Liver (tissue), 9 donors: Measurements from ENCODE around the gene B3GALNT2. TPM values are rescaled to one million over a fixed set of nuclear protein-coding genes. Genes with fewer than 3 reads are reported as not detected.

Experiments
- DNase-seq: peaks from one replicate; pipeline ENCODE4 v3.0.0-alpha.2; 2017; ENCODE audit warnings: low spot score
- H3K27ac ChIP-seq, 2 donors: one replicate each; pipeline ENCODE4 v1.7.0; 2013; ENCODE audit warnings: inconsistent platforms in 2 of 2, low read length in 2 of 2, control low read depth in 1 of 2, low read depth in 1 of 2, mild to moderate bottlenecking in 1 of 2
- H3K27me3 ChIP-seq, 4 donors: one replicate each; pipeline versions ENCODE4 v1.6.1 to v1.7.0; 2013; ENCODE audit warnings: low read length in 3 of 4, inconsistent platforms in 1 of 4, mild to moderate bottlenecking in 1 of 4, moderate library complexity in 1 of 4; ENCODE audit not compliant: control insufficient read depth in 4 of 4, insufficient read depth in 4 of 4
- H3K36me3 ChIP-seq, 4 donors: one replicate each; pipeline versions ENCODE4 v1.6.1 to v1.7.0; 2013; ENCODE audit warnings: low read length in 3 of 4, mild to moderate bottlenecking in 3 of 4, low read depth in 1 of 4, moderate library complexity in 1 of 4; ENCODE audit not compliant: control insufficient read depth in 4 of 4, insufficient read depth in 3 of 4
- H3K4me1 ChIP-seq, 4 donors: one replicate each; pipeline versions ENCODE4 v1.6.1 to v1.7.0; 2013; ENCODE audit warnings: low read length in 3 of 4, mild to moderate bottlenecking in 3 of 4, moderate library complexity in 1 of 4; ENCODE audit not compliant: control insufficient read depth in 4 of 4, insufficient read depth in 4 of 4
- H3K4me3 ChIP-seq, 3 donors: one replicate each; pipeline versions ENCODE4 v1.6.1 to v1.7.0; 2013; ENCODE audit warnings: low read length in 3 of 3, control low read depth in 1 of 3, low read depth in 1 of 3, mild to moderate bottlenecking in 1 of 3
- H3K9ac ChIP-seq, 2 donors: one replicate each; pipeline ENCODE4 v1.7.0; 2013; ENCODE audit warnings: low read length in 2 of 2, mild to moderate bottlenecking in 2 of 2, moderate library complexity in 2 of 2, control low read depth in 1 of 2, low read depth in 1 of 2
- H3K9me3 ChIP-seq, 4 donors: one replicate each; pipeline versions ENCODE4 v1.6.1 to v1.7.0; 2013; ENCODE audit warnings: low read length in 3 of 4; ENCODE audit not compliant: control insufficient read depth in 4 of 4
- EGR1 ChIP-seq, 2 donors: IDR thresholded peaks; 2 replicates each; pipeline ENCODE4 v1.6.1; 2016 to 2018; ENCODE audit warnings: antibody characterized with exemption in 2 of 2, low read depth in 2 of 2
- FOXA1 ChIP-seq: IDR thresholded peaks from 2 replicates; pipeline ENCODE4 v1.6.1; 2016; ENCODE audit warnings: antibody characterized with exemption
- FOXA2 ChIP-seq: IDR thresholded peaks from 2 replicates; pipeline ENCODE4 v1.6.1; 2016; ENCODE audit warnings: antibody characterized with exemption
- GABPA ChIP-seq, 2 donors: IDR thresholded peaks in 1 of 2; conservative IDR thresholded peaks in 1 of 2; 2 replicates each; pipeline ENCODE4 v1.6.1; 2016; ENCODE audit warnings: antibody characterized with exemption in 2 of 2, mild to moderate bottlenecking in 1 of 2, moderate library complexity in 1 of 2
- HNF4A ChIP-seq, 2 donors: conservative IDR thresholded peaks; 2 replicates each; pipeline ENCODE4 v1.6.1; 2016; ENCODE audit warnings: antibody characterized with exemption in 2 of 2, mild to moderate bottlenecking in 2 of 2
- HNF4G ChIP-seq: IDR thresholded peaks from 2 replicates; pipeline ENCODE4 v1.6.1; 2016; ENCODE audit warnings: antibody characterized with exemption
- JUND ChIP-seq, 2 donors: IDR thresholded peaks; 2 replicates each; pipeline ENCODE4 v1.6.1; 2016; ENCODE audit warnings: antibody characterized with exemption in 2 of 2
- NR2F2 ChIP-seq: IDR thresholded peaks from 2 replicates; pipeline ENCODE4 v1.6.1; 2016; ENCODE audit warnings: antibody characterized with exemption
- RAD21 ChIP-seq, 2 donors: IDR thresholded peaks; 2 replicates each; pipeline ENCODE4 v1.6.1; 2016; ENCODE audit warnings: antibody characterized with exemption in 2 of 2, mild to moderate bottlenecking in 2 of 2
- RXRA ChIP-seq, 2 donors: IDR thresholded peaks; 2 replicates each; pipeline ENCODE4 v1.6.1; 2017 to 2018; ENCODE audit warnings: antibody characterized with exemption in 2 of 2, mild to moderate bottlenecking in 1 of 2
- SP1 ChIP-seq: IDR thresholded peaks from 2 replicates; pipeline ENCODE4 v1.6.1; 2018; ENCODE audit warnings: antibody characterized with exemption, mild to moderate bottlenecking
- TAF1 ChIP-seq: conservative IDR thresholded peaks from 2 replicates; pipeline ENCODE4 v1.6.1; 2016; ENCODE audit warnings: antibody characterized with exemption, mild to moderate bottlenecking
- YY1 ChIP-seq: IDR thresholded peaks from 2 replicates; pipeline ENCODE4 v1.6.1; 2016; ENCODE audit warnings: antibody characterized with exemption, mild to moderate bottlenecking
- WGBS: extraction: QIAGEN DNeasy Blood & Tissue Kit; methylation state at CpG from one replicate; pipeline ENCODE4 v1.1.7; 2013; 5-methylcytosine and 5-hydroxymethylcytosine counted together
- polyA plus RNA-seq, 2 donors: library from polyadenylated mRNA; stranded (reverse) in 1 of 2; unstranded in 1 of 2; fragments of 200-250 nt in 1 of 2; fragments of >200 nt in 1 of 2; fragmentation: Nextera tagmentation in 1 of 2; extraction: Ambion mirVana in 1 of 2; gene quantifications; one replicate each; pipeline versions ENCODE4 v1.2.1 to v1.2.3, GENCODE V29; 2013 to 2015
- total RNA-seq, 2 donors: library from RNA; depleted of rRNA; stranded (reverse); fragments of >200 nt; gene quantifications; one replicate each; pipeline ENCODE4 v1.2.3, GENCODE V29; 2014
- TF ChIP-seq, protein P1 (sequence below): IDR thresholded peaks from 2 replicates; pipeline ENCODE4 v1.6.1; 2016; ENCODE audit warnings: antibody characterized with exemption
- TF ChIP-seq, protein P2 (sequence below): IDR thresholded peaks from 2 replicates; pipeline ENCODE4 v1.6.1; 2016; ENCODE audit warnings: antibody characterized with exemption
- TF ChIP-seq, protein P3 (sequence below): IDR thresholded peaks from 2 replicates; pipeline ENCODE4 v1.6.1; 2016; ENCODE audit warnings: antibody characterized with exemption, mild to moderate bottlenecking
- TF ChIP-seq, protein P4 (sequence below): fragments of 150-350 bp; IDR thresholded peaks from 2 replicates; pipeline ENCODE4 v1.5.1; 2017; ENCODE audit warnings: improper control_type of control experiment, low read depth, low read length; ENCODE audit not compliant: missing input control
- TF ChIP-seq, protein P5 (sequence below): IDR thresholded peaks from 2 replicates; pipeline ENCODE4 v1.6.1; 2016; ENCODE audit warnings: antibody characterized with exemption
- donor health status: healthy.
- donor health status: healthy.
- donor health status: healthy.
- donor health status: healthy.
- donor health status: healthy.

The B3GALNT2 gene
- total and polyA plus RNA-seq, 4 donors, result 2.3 to 20.7 (median 7.1) TPM

DNA sequence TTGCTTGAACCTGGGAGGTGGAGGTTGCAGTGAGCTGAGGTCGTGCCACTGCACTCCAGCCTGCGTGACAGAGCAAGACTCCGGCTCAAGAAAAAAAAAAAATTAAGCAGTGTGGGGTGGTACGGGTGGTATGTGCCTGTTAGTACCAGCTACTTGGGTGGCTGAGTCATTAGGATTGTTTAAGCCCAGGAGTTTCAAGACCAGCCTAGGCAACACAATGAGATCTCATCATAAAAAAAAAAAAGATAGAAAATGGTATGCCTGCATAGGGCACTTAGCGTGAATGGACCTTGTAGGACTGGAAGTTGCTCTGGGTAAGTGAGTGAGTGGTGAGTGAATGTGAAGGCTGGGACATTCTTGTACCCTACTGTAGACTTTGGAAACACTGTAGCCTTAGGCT is 100.1 kb downstream of the B3GALNT2 start:
- DNase-seq, result no peak
- Histone ChIP-seq H3K27ac (no peak overlapping the region), H3K9me3 (no peaks in the 10 kb centered on the region), H3K4me1 (peaks cover 6 to 29% (median 17%) of the 10 kb centered on the region in 4 donors), H3K9ac (no peak overlapping the region), H3K27me3 (no peaks in the 10 kb centered on the region), H3K4me3 (no peak overlapping the region), H3K36me3 (peaks cover 0 to 2% (median 0%) of the 10 kb centered on the region in 4 donors)
- TF ChIP-seq TAF1 (no peak), SP1 (no peak), FOXA2 (no peak), RAD21 (IDR thresholded peaks at IDR 0.05) (no peak), EGR1 (IDR thresholded peaks at IDR 0.05; ENCODE audit: low read depth in 2 of 2) (no peak), NR2F2 (no peak), RXRA (IDR thresholded peaks at IDR 0.05) (no peak), HNF4G (no peak), GABPA (IDR thresholded peaks at IDR 0.05 in 1 of 2, conservative IDR thresholded peaks at IDR 0.05 in 1 of 2) (no peak), HNF4A (conservative IDR thresholded peaks at IDR 0.05) (no peak), YY1 (no peak), FOXA1 (no peak)
- TF ChIP-seq, protein P1, sequence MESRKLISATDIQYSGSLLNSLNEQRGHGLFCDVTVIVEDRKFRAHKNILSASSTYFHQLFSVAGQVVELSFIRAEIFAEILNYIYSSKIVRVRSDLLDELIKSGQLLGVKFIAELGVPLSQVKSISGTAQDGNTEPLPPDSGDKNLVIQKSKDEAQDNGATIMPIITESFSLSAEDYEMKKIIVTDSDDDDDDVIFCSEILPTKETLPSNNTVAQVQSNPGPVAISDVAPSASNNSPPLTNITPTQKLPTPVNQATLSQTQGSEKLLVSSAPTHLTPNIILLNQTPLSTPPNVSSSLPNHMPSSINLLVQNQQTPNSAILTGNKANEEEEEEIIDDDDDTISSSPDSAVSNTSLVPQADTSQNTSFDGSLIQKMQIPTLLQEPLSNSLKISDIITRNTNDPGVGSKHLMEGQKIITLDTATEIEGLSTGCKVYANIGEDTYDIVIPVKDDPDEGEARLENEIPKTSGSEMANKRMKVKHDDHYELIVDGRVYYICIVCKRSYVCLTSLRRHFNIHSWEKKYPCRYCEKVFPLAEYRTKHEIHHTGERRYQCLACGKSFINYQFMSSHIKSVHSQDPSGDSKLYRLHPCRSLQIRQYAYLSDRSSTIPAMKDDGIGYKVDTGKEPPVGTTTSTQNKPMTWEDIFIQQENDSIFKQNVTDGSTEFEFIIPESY, result no peak
- TF ChIP-seq, protein P2, sequence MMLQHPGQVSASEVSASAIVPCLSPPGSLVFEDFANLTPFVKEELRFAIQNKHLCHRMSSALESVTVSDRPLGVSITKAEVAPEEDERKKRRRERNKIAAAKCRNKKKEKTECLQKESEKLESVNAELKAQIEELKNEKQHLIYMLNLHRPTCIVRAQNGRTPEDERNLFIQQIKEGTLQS, result no peak
- TF ChIP-seq, protein P3, sequence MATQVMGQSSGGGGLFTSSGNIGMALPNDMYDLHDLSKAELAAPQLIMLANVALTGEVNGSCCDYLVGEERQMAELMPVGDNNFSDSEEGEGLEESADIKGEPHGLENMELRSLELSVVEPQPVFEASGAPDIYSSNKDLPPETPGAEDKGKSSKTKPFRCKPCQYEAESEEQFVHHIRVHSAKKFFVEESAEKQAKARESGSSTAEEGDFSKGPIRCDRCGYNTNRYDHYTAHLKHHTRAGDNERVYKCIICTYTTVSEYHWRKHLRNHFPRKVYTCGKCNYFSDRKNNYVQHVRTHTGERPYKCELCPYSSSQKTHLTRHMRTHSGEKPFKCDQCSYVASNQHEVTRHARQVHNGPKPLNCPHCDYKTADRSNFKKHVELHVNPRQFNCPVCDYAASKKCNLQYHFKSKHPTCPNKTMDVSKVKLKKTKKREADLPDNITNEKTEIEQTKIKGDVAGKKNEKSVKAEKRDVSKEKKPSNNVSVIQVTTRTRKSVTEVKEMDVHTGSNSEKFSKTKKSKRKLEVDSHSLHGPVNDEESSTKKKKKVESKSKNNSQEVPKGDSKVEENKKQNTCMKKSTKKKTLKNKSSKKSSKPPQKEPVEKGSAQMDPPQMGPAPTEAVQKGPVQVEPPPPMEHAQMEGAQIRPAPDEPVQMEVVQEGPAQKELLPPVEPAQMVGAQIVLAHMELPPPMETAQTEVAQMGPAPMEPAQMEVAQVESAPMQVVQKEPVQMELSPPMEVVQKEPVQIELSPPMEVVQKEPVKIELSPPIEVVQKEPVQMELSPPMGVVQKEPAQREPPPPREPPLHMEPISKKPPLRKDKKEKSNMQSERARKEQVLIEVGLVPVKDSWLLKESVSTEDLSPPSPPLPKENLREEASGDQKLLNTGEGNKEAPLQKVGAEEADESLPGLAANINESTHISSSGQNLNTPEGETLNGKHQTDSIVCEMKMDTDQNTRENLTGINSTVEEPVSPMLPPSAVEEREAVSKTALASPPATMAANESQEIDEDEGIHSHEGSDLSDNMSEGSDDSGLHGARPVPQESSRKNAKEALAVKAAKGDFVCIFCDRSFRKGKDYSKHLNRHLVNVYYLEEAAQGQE, result no peak
- TF ChIP-seq, protein P4, sequence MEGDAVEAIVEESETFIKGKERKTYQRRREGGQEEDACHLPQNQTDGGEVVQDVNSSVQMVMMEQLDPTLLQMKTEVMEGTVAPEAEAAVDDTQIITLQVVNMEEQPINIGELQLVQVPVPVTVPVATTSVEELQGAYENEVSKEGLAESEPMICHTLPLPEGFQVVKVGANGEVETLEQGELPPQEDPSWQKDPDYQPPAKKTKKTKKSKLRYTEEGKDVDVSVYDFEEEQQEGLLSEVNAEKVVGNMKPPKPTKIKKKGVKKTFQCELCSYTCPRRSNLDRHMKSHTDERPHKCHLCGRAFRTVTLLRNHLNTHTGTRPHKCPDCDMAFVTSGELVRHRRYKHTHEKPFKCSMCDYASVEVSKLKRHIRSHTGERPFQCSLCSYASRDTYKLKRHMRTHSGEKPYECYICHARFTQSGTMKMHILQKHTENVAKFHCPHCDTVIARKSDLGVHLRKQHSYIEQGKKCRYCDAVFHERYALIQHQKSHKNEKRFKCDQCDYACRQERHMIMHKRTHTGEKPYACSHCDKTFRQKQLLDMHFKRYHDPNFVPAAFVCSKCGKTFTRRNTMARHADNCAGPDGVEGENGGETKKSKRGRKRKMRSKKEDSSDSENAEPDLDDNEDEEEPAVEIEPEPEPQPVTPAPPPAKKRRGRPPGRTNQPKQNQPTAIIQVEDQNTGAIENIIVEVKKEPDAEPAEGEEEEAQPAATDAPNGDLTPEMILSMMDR, result no peak
- TF ChIP-seq, protein P5, sequence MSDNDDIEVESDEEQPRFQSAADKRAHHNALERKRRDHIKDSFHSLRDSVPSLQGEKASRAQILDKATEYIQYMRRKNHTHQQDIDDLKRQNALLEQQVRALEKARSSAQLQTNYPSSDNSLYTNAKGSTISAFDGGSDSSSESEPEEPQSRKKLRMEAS, result no peak
- 98% methylated on average over 5 of the region's 5 CpGs for WGBS

DNA sequence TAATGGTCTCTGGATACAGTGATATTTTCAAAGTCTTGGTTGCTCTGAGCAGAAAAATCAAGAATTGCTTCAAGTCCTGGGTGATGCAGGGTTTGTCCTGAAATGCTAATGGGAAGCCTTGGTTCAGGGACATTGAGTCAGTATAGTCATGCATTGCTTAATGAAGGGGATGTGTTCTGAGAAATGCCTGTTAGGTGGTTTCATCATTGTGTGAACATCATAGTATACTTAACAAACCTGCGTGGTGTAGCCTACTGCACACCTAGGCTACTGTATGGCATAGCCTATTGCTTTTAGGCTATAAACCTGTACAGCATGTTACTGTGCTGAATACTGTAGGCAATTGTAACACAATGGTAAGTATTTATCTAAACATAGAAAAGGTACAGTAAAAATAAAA is 100.7 kb downstream of the B3GALNT2 start:
- H3K4me3 ChIP-seq, result no peak overlapping the region
- H3K9ac ChIP-seq, result no peak overlapping the region
- no peaks in the 10 kb centered on the region for H3K27me3 ChIP-seq
- TF ChIP-seq JUND (IDR thresholded peaks at IDR 0.05) (no peak), RAD21 (IDR thresholded peaks at IDR 0.05) (no peak), SP1 (no peak), FOXA2 (no peak)
- TF ChIP-seq, protein P3, result no peak
- TF ChIP-seq, protein P5, result no peak
- H3K9me3 ChIP-seq, result no peaks in the 10 kb centered on the region
- DNase-seq, result no peak
- peaks cover 4 to 24% (median 11%) of the 10 kb centered on the region in 4 donors for H3K4me1 ChIP-seq
- 80% methylated on average over 1 of the region's 1 CpG for WGBS
- H3K36me3 ChIP-seq, result peaks cover 0 to 2% (median 0%) of the 10 kb centered on the region in 4 donors
- no peak overlapping the region for H3K27ac ChIP-seq
